NCI-H2196 (cell line): ENCODE data around the gene CPZ.
"Not testable (repeated sequence)": the region's sequence is repeated elsewhere in the genome, so short reads cannot be mapped to it uniquely, and the experiment has no call there.

Experiments used
- DNase-seq: peaks from one replicate; lab custom pipeline; 2025; ENCODE audit not compliant: unreplicated experiment; lab: John Stamatoyannopoulos, UW

CPZ gene

DNA sequence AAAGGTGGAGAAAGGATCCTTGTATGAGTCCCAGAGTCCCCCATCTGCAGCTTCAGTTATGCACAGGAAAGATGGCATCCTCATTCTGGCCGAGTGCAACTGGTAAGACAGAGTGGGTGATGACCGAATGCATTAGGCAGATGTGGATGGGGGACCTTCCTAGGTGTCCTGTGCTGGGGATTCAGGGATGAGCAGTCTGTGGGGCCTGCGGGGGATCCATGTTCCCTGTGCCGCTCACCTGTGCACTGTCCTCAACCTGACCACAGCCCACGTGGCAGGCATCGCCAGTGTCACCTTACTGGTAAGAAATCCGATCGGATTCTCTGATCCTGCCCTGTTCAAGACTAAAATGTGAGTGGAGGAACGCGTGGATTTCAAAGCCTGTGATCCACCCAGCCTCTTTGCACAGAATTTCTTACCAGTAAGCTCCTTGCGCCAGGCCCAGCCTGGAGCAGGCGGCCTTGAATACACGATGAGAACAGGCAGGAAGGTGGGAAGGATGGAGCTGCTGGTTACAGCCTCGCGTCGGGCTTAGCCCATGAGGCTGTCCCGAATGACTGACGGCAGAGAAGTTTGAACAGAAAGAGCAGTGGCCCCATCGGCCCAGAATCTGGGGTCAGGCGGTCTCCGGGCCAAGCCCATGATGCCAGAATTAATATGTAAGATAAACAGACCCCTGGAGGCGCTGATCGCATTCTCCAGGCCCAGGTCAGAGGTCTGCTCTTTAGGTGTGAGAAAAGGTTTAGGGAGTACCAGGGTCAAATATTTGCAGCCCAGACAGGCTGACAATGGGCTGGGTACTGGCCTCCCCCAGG lies 56.5 kb downstream of the CPZ start:
- DNase-seq: no peak

- no peak for DNase-seq
Measured at GRCh38 chr4:8649631-8650361, 57.2 kb downstream of the CPZ start.

DNA sequence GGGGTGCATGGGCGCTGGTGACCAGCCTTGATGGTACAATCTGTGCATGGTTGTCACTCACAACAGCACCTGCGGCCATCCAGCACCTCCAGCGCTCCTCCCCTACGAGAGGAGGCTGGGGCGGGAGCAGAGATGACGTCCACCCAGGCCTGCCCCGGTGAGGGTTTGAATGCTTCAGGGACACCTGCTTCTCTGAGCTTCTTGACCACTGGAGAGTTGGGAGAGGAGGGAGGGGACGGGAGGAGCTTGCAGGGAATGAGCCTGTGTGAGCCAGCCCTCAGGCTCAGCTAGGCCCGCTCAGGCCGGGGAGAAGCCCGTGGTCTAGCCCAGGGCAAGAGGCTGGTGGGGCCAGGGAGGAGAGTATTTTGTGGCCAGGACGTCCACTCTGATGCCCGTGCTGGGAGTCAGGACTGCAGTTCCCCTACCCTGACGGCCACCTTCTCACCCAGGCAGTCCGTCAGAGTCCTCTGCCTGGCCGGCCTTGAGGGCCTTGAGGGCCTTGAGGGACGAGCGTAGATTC lies 59.2 kb downstream of the CPZ start:
- peak; percentile 8 for DNase-seq

GRCh38 chr4:8652181-8653078 lies 59.9 kb downstream of the CPZ start:
- no peak for DNase-seq

GRCh38 chr4:8653326-8654000 lies 60.9 kb downstream of the CPZ start:
- no peak for DNase-seq

DNA sequence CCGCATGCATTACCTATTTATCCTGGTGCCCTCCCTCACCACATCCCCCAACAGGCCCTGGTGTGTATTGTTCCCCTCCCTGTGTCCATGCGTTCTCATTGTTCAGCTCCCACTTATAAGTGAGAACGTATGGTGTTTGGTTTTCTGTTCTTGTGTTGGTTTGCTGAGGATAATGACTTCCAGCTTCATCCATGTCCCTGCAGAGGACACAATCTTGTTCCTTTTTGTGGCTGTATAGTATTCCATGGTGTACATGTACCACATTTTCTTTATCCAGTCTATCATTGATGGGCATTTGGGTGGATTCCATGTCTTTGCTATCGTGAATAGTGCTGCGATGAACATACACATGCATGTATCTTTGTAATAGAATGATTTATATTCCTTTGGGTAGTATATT lies 61.6 kb downstream of the CPZ start:
- not testable (repeated sequence) for DNase-seq

- no peak for DNase-seq
Measured at GRCh38 chr4:8655411-8656184, 63.0 kb downstream of the CPZ start.

DNA sequence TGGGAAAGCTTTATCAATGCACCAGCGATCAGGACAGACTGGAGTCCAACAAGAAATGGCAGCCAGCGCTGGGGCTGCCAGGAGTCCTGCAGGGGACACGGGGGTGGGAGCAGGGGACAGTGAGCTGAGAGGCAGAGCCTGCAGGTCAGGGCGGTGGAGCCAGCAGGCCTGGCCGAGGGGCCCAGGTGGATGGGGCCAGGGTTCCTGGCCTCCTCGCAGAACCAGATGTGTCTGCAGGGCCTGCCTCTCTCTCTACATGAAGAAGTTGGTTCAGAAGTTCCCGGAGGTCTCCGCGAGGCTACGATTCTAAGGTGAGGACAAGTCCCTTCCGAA lies 63.6 kb downstream of the CPZ start:
- DNase-seq: no peak

DNA sequence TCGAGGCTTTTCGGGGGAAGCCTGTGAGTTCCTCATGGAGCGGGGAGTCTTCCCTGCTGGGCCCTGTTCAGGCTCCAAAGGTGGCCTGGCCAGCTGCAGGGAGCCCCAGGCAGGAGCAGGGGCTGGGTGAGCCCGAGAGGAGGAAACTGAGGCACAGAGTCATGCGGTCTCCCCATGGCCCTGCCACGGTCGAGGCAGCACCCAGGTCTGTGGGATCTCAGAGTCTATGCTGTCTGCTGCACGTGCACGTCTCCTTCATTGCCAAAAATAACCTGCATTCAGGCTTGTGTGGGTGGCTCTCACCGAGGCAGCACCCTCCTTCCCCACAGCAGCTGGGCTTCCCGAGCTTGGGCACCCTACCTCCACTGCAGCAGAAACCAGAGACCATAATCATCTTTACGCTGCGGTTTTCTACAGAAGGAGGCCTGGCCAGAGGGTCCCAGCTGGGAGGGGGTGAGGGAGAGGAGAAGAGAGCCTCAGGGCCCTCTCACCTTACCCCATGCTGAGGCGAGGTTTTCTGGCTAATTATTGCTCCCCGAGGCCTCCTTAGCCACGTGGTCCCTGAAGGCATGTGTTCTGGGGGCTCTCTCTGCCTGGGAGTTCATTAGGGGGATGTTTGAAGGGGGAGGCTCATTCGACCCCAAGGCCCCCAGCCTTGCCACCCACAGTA lies 64.3 kb downstream of the CPZ start:
- no peak for DNase-seq

DNA sequence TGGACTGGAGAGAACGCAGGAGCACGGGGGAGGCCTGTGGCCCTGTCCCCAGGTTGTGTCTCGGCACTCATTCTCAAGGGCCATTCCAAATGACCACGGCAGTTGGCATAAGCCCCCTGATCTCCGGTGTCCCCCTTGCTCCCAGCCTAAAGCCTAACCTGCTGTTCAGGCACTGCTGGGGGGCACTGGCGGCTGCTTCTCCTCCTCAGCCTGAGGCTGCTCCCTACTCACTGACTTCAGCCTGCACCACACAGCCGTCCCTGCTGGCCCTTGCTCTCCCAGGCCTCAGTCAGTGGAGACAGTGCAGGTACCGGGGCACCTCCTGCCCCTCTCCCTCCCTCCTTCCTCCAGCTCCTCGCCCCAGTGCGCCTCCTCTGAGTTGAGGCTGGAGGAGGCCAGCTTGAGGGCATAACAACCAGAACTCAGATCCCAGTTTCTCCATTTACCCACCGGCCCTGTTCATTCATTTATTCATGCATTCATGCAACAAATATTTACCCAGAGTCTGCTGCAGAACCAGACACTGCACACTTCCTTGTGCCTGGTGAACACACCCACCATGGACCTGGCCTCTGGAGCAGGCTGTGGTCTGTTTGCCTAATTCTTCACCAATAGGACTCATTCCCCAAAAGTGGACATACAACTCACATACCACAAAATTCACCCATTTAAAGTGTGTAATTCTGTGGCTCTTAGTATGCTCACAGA lies 65.0 kb downstream of the CPZ start:
- DNase-seq: no peak

- no peak for DNase-seq
Measured at GRCh38 chr4:8662776-8663175, 70.2 kb downstream of the CPZ start.

DNA sequence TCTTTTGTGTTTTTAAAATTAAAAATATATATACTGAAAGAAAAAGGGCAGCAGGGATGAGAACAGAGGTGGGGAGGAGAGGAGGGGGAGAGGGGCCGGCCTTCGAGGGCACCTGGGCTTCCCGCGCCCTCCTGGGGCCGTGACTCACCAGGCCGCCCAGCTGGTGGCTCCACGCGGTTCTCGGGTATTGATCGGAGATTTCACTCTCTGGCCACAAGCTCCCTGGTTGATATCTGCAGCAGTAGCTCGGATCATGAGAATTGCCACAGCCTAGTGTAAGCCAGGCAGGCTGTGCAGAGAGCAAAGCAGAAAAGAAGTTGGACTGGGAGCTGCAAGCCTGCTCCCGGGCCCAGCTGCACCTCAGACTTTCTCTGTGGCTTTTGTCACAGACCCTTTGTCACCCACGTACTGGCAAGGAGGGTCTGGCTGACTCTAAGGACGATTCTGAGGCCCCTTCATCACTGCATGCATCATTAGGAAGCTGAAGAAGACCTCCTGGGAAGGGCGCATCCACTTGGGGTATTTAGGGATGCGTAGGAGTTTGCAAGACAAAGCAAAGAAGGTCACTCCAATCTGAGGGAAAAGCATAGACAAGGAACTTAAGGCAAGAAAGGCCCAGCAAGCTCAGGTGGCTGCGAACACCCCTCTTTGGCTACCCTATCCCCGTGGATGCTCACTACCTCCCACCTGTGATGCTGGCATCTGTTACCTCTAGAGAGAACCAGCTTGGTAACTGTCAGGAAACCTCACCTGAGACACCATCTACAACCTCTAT lies 71.7 kb downstream of the CPZ start:
- no peak for DNase-seq

DNA sequence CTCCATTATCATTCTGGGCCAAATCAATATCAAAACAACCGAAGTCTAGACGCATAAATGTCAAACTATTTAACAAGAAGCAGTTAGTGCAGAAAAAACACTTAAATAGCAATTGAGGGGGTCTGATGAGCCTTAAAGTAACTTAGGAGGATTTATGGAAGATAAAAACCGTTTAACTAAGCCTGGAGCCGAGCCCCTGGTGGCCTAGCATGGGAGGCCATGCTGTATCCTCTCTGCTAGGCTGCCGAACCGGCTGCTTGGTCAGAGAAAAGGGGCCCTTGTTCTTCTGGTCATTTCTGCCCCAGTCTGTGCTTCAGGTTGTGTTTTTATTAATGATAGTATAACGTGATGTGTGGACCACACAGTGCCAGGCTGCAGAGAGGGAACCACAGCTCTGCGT lies 72.4 kb downstream of the CPZ start:
- no peak for DNase-seq

DNA sequence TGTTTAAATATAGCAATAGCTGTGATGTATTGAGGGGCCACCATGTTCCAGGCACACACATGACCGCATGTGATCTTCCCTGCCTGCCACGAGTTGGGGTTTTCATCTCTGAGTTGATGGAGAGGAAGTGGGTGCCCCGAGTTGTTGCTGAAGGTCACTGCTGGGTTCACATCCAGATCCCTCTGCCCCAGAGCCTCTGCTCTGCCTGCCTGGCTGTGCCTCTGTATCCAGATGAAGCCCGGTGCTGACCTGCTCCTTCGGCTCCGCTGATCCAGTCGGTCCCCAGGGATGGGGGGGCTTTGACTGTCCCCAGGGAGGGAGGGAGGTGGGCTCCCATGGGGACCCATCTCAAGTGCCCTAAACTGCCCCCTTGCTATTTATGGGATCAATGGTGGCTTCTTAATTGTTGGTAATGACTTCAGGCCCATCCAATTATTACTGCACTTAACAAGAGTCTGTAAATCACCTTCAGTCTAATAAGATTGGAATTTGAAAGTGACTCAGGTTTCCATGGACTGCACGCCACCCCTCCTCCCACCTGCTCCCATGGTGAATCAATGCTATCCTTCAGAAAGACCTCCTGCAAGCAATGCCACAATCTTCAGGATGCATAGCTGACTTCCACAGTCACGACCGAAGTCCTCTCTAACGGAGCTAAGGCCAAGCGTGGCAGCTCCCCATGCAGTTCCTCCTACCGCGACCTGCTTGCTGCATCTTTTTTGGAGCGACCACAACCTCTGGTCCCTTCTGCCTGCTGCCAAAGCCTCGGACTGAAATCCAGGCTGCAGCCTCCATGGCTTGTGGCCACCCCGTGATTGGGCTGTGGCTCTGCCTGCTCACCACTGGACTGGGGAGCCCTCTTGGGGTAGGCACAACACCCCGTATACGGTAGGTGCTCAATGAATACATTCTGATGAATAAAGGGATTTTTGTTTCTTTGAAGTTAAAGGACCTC lies 73.1 kb downstream of the CPZ start:
- no peak for DNase-seq

DNA sequence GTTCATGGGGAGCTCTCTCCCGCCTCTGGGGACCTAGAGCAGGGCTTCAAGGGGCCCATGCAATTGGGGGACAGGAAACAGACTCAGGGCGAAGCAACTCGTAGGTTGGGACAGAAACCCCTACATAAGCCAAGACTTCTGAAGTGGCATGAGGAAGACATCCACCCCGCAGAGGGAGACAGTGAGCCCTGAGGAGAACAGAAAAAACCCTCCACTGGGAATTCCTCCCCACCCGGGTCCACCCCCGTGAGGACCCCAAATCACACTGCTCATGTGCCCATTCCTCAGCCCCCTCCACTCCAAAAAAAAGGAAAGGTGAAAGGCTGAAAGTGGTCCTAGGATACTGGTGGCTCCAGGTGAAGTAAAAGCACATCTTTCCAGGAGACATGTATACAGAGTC lies 74.0 kb downstream of the CPZ start:
- DNase-seq: no peak
